Fibroblast of mammary gland (primary cell): ENCODE measurements around the gene PCNX2.

Experiments used
- DNase-seq: peaks from one replicate; pipeline ENCODE4 v3.0.0-alpha.2; 2010; ENCODE audit warnings: low read depth
- H3K4me3 ChIP-seq: 2 replicates; pipeline ENCODE4 v1.5.1; 2011; ENCODE audit warnings: low read depth, mild to moderate bottlenecking, low read length, moderate library complexity; ENCODE audit not compliant: control insufficient read depth
- TF ChIP-seq, protein P1 (sequence below): conservative IDR thresholded peaks from 2 replicates; pipeline ENCODE4 v1.5.1; 2011; ENCODE audit warnings: low read depth, low read length, inconsistent platforms; ENCODE audit not compliant: control insufficient read depth, insufficient read depth

The PCNX2 gene

DNA sequence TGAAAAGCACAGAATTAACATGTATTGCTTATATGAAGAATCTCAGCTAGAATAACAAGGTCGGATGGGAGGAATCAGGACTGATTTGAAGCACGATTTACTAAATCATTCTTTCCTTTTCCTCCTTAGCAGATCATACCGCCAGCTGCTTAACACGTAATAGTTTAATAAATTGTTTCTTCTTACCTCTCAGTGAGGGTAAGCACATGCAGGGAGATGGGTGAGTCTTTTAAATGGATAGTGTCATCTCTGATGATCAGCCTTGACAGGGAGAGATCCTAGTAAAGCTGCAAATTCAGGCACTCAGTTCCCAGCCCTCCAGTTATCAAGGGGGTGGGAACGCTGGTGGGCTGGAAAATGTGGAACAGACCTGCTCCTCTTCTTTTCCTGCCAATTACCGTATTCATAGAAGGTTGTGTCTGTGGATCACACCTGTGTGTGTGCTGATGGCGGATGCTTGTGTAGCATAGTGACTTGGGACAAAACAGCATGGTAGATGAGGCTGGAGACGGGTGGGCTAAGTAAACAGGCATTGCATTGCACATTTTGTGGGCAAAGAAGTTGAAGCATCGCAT is 314.5 kb downstream of the PCNX2 start:
- TF ChIP-seq, protein P1, sequence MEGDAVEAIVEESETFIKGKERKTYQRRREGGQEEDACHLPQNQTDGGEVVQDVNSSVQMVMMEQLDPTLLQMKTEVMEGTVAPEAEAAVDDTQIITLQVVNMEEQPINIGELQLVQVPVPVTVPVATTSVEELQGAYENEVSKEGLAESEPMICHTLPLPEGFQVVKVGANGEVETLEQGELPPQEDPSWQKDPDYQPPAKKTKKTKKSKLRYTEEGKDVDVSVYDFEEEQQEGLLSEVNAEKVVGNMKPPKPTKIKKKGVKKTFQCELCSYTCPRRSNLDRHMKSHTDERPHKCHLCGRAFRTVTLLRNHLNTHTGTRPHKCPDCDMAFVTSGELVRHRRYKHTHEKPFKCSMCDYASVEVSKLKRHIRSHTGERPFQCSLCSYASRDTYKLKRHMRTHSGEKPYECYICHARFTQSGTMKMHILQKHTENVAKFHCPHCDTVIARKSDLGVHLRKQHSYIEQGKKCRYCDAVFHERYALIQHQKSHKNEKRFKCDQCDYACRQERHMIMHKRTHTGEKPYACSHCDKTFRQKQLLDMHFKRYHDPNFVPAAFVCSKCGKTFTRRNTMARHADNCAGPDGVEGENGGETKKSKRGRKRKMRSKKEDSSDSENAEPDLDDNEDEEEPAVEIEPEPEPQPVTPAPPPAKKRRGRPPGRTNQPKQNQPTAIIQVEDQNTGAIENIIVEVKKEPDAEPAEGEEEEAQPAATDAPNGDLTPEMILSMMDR = no peak
- DNase-seq = no peak
- H3K4me3 ChIP-seq = no peak overlapping the region

DNA sequence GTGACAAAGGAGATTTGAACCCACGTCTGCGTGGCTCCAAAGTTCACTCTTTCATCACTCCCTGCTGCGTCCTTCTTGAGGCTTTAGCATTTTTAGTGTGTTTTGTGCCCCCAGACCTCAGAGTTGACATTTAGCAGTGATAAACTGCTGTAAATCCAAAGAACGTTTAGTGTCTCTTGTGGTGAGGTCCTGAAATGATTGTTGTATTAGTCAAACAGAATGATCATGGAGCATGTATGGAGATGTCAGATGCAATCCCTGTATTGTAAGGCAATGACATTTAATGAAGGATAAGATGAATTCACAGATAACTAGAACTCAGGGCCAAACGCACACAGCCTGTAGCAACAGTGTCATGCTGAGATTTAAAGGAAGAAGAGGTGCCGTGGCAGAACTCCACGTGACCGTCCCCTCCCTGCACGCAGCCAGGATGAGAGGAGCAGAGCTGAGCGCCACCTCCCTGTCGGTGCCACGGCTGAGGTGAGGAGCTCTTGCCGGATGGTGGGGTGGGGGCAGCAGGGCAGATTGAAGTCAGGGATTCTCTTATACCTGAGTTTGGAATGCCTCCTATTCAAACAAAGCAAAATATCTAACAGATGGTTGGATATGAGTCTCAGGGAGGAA is 315.1 kb downstream of the PCNX2 start:
- H3K4me3 ChIP-seq = no peak overlapping the region
- no peak for DNase-seq
- TF ChIP-seq, protein P1 = no peak

DNA sequence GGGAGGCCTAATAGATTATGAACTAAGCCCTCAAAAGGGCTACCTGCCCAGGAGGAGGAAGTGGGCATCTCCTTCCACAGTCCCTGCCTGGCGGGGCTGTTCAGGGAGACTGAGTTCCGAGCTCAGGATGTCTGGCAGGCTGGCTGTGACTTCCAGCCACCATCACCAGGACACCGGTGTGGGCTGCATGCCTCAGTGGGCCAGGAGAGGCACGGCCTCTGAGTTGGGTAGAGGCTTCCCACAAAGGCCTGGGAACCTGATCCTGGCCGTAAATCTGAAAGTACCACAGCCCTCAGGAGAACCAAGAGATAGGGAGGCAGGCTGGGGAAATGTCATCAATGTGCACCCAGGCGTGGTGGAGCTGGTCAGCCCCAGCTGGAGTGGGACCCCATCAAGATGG is 316.0 kb downstream of the PCNX2 start:
- TF ChIP-seq, protein P1 = no peak
- H3K4me3 ChIP-seq = no peak overlapping the region

DNA sequence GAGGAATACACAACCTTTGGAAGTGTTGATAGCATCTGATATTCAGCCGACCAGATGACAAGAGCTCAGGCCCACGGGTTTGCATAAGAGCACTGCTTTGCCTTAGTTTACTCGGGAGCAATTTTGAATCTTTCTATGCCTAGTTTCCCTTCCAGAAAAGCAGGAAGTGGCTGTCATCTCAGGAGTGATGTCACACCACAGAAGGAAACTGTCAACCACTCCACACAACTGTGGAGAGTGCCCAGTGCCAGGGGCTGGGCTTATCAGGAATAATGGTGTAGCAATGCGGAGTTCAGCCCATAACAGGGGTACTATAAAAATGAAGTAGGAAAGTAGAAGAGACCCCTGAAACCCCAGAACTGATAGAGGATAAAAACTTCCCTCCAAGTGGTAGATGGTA is 316.7 kb downstream of the PCNX2 start:
- TF ChIP-seq, protein P1 = no peak
- DNase-seq = no peak
- H3K4me3 ChIP-seq = no peak overlapping the region

More for the DNA sequence above, 316.0 kb downstream of the PCNX2 start:
- no peak for DNase-seq

DNA sequence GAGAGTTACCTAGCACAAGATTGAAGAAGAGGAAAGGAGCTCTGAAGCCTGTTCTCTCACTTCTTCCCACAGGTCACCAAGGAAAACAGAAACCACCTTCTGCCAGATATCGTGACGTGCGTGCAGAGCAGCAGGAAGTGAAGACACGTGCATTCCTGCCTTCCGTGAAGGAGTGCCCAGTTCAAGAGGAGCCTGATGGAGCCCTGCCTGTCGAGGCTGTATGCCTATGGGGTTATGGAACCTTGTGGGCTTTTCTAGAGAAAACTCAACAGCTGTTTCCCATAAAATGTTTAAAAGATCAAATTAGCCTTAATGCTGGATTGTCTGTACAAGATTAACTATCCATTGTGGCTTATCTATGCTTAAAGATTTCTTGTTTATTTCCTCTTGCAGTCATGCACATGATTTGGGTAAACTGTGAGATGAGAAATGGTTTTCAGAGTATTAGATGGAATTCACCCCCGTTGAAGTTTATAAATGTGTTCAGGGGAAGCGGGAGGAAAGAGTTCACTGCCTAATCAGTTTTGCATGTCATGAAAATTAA is 317.4 kb downstream of the PCNX2 start:
- TF ChIP-seq, protein P1 = no peak
- H3K4me3 ChIP-seq = no peak overlapping the region
- no peak for DNase-seq

DNA sequence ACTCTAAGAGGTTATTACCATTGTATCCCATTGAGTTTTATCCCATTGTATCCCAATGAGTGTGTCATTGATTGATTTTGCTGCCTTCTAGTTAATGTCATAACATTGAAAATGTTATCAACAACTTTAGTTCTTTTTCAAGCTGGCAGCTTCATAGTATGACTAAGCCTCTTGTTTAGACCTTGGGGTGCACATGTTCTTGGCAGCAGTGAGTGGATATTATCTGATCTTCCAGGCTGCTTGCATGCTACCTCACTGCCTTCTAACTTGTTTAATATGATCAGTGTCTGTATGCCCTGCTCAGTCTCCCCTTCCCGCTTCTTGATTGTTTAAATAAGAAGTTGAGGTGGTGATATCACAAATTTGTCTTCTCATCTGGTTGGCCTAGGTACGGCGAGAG is 320.6 kb downstream of the PCNX2 start:
- H3K4me3 ChIP-seq = no peak overlapping the region
- TF ChIP-seq, protein P1 = no peak
- DNase-seq = peak; percentile 43
